HCT116 (cell line): Measurements from ENCODE around the gene TMEM269. TPM values are rescaled to one million over a fixed set of nuclear protein-coding genes. Genes with fewer than 3 reads are reported as not detected.

Experiments
- ATAC-seq: fragments of 200-7000 bp; cut with Tn5 transposase; 2 replicates; pipeline ENCODE4 v1.9.1; 2020; ENCODE audit warnings: mild to moderate bottlenecking, moderate library complexity
- BruUV-seq: library from RNA; stranded (reverse); fragments of 400-500 nt; replicated peaks from 2 replicates; lab custom pipeline; 2021; lab: Mats Ljungman, UMichigan
- CTCF ChIA-PET: fragments of 300-600 bp; sonication (Branson Sonifier 250); formaldehyde crosslinking; loops from one replicate; lab custom pipeline; 2021; ENCODE audit warnings: antibody characterized with exemption; lab: Charles Lee
- POLR2A ChIA-PET: fragments of 300-600, 350-600 bp; sonication (Branson Sonifier 250); formaldehyde crosslinking; loops from one replicate; lab custom pipeline; 2021; ENCODE audit warnings: antibody characterized with exemption; lab: Charles Lee
- RAD21 ChIA-PET, 2 experiments: fragments of 300-600 bp; sonication (Branson Sonifier 250); formaldehyde crosslinking; loops; one replicate each; lab custom pipeline; 2023; ENCODE audit warnings: low total read pairs in 2 of 2; ENCODE audit not compliant: uncharacterized antibody in 2 of 2, unreplicated experiment in 2 of 2, low non-redundant PET in 1 of 2; lab: Charles Lee
- DNase-seq: peaks from one replicate; pipeline ENCODE4 v3.0.0-alpha.2; 2010; ENCODE audit warnings: low read depth, low spot score
- H2AFZ ChIP-seq: fragments of 200-600 bp; shearing (Covaris generic), sonication (generic); 2 replicates; pipeline ENCODE4 v1.6.1; 2017; ENCODE audit warnings: low read depth, mixed run types, mixed read lengths, antibody characterized with exemption, low read length; ENCODE audit not compliant: poor library complexity, severe bottlenecking
- H3K27ac ChIP-seq: 2 replicates; pipeline ENCODE4 v1.5.1; 2012; ENCODE audit warnings: low read depth, low read length
- H3K27me3 ChIP-seq: fragments of 200-600 bp; sonication (generic); 2 replicates; pipeline ENCODE4 v1.6.1; 2016; ENCODE audit warnings: mixed run types, low read length, mixed read lengths; ENCODE audit not compliant: insufficient read depth
- H3K36me3 ChIP-seq, 2 experiments: fragments of 200-500 bp in 1 of 2; fragments of 200-600 bp in 1 of 2; sonication (Bioruptor generic) in 1 of 2; sonication (generic) in 1 of 2; 2 replicates each; pipeline versions ENCODE4 v1.5.1 to v1.6.1; 2014 to 2016; ENCODE audit warnings: low read length in 2 of 2, inconsistent platforms in 1 of 2, mixed read lengths in 1 of 2, mixed run types in 1 of 2; ENCODE audit not compliant: insufficient read depth in 2 of 2, control insufficient read depth in 1 of 2
- H3K4me1 ChIP-seq, 2 experiments: fragments of 200-600 bp in 1 of 2; sonication (generic) in 1 of 2; 2 replicates each; pipeline versions ENCODE4 v1.5.1 to v1.6.1; 2012 to 2017; ENCODE audit warnings: low read length in 2 of 2, inconsistent platforms in 1 of 2, mild to moderate bottlenecking in 1 of 2, mixed read lengths in 1 of 2, mixed run types in 1 of 2, moderate library complexity in 1 of 2; ENCODE audit not compliant: insufficient read depth in 2 of 2, control insufficient read depth in 1 of 2
- H3K4me2 ChIP-seq: fragments of 200-600 bp; sonication (generic); 2 replicates; pipeline ENCODE4 v1.6.1; 2017; ENCODE audit warnings: mixed run types, low read length, mixed read lengths
- H3K4me3 ChIP-seq, 2 experiments: fragments of 200-600 bp in 1 of 2; sonication (generic) in 1 of 2; replicated peaks in 1 of 2; 2 replicates each; pipeline ENCODE4 v1.5.1; 2011 to 2016; ENCODE audit warnings: low read length in 2 of 2, control low read depth in 1 of 2, low read depth in 1 of 2, mild to moderate bottlenecking in 1 of 2, mixed read lengths in 1 of 2, mixed run types in 1 of 2
- H3K79me2 ChIP-seq: fragments of 200-600 bp; sonication (generic); 2 replicates; pipeline ENCODE4 v1.6.1; 2017; ENCODE audit warnings: mild to moderate bottlenecking, mixed run types, low read length, moderate library complexity, mixed read lengths; ENCODE audit not compliant: insufficient read depth
- H3K9ac ChIP-seq: fragments of 200-600 bp; sonication (generic); 2 replicates; pipeline ENCODE4 v1.6.1; 2016; ENCODE audit warnings: low read length, mixed read lengths
- H3K9me2 ChIP-seq: fragments of 200-600 bp; sonication (generic), shearing (Covaris generic); 2 replicates; pipeline ENCODE4 v1.6.1; 2017; ENCODE audit warnings: mixed run types, mild to moderate bottlenecking, moderate library complexity; ENCODE audit not compliant: insufficient read depth
- H3K9me3 ChIP-seq, 2 experiments: fragments of 200-500 bp in 1 of 2; fragments of 200-600 bp in 1 of 2; sonication (Bioruptor generic) in 1 of 2; sonication (generic) in 1 of 2; 2 replicates each; pipeline ENCODE4 v1.6.1; 2014 to 2017; ENCODE audit warnings: low read length in 2 of 2, mixed read lengths in 2 of 2, inconsistent platforms in 1 of 2, low read depth in 1 of 2, mild to moderate bottlenecking in 1 of 2, mixed run types in 1 of 2, moderate library complexity in 1 of 2; ENCODE audit not compliant: control insufficient read depth in 1 of 2, insufficient read depth in 1 of 2
- H4K20me1 ChIP-seq: fragments of 200-600 bp; sonication (generic), shearing (Covaris generic); 2 replicates; pipeline ENCODE4 v1.6.1; 2017; ENCODE audit warnings: mixed run types, mild to moderate bottlenecking, moderate library complexity; ENCODE audit not compliant: insufficient read depth
- ATF3 ChIP-seq: IDR thresholded peaks from 2 replicates; pipeline ENCODE4 v1.6.1; 2012
- CBX3 ChIP-seq: IDR thresholded peaks from 2 replicates; pipeline ENCODE4 v1.6.1; 2012; ENCODE audit warnings: low read depth
- CEBPB ChIP-seq: IDR thresholded peaks from 2 replicates; pipeline ENCODE4 v1.6.1; 2012; ENCODE audit warnings: low read depth
- CTCF ChIP-seq, 3 experiments: fragments of 200-600 bp in 1 of 3; sonication (generic) in 1 of 3; IDR thresholded peaks in 2 of 3; conservative IDR thresholded peaks in 1 of 3; 2 replicates each; pipeline ENCODE4 v1.5.1; 2012 to 2017; ENCODE audit warnings: low read depth in 2 of 3, low read length in 2 of 3, antibody characterized with exemption in 1 of 3, borderline replicate concordance in 1 of 3, control low read depth in 1 of 3, mild to moderate bottlenecking in 1 of 3, mixed read lengths in 1 of 3, mixed run types in 1 of 3, moderate library complexity in 1 of 3; ENCODE audit not compliant: insufficient read depth in 1 of 3
- EGR1 ChIP-seq: IDR thresholded peaks from 2 replicates; pipeline ENCODE4 v1.6.1; 2012; ENCODE audit warnings: low read depth
- ELF1 ChIP-seq: IDR thresholded peaks from 2 replicates; pipeline ENCODE4 v1.6.1; 2012; ENCODE audit warnings: low read depth, borderline replicate concordance
- FOSL1 ChIP-seq: IDR thresholded peaks from 2 replicates; pipeline ENCODE4 v1.6.1; 2012; ENCODE audit warnings: low read depth
- JUND ChIP-seq: IDR thresholded peaks from 2 replicates; pipeline ENCODE4 v1.6.1; 2012
- MAX ChIP-seq: IDR thresholded peaks from 2 replicates; pipeline ENCODE4 v1.6.1; 2012
- POLR2A ChIP-seq: IDR thresholded peaks from 2 replicates; pipeline ENCODE4 v1.7.0; 2011; ENCODE audit warnings: borderline replicate concordance; ENCODE audit not compliant: insufficient read depth, insufficient read length; ENCODE audit errors: extremely low read depth
- POLR2AphosphoS5 ChIP-seq: IDR thresholded peaks from 2 replicates; pipeline ENCODE4 v1.6.1; 2011; ENCODE audit warnings: mild to moderate bottlenecking, low read depth, low read length, moderate library complexity
- RAD21 ChIP-seq: IDR thresholded peaks from 2 replicates; pipeline ENCODE4 v1.6.1; 2012; ENCODE audit warnings: low read depth, mild to moderate bottlenecking
- REST ChIP-seq: IDR thresholded peaks from 2 replicates; pipeline ENCODE4 v1.6.1; 2012; ENCODE audit warnings: low read depth
- SIN3A ChIP-seq: IDR thresholded peaks from 2 replicates; pipeline ENCODE4 v1.6.1; 2012; ENCODE audit warnings: low read depth
- SP1 ChIP-seq: IDR thresholded peaks from 2 replicates; pipeline ENCODE4 v1.6.1; 2012; ENCODE audit warnings: low read depth
- SRF ChIP-seq: IDR thresholded peaks from 2 replicates; pipeline ENCODE4 v1.6.1; 2012; ENCODE audit warnings: low read depth
- YY1 ChIP-seq: IDR thresholded peaks from 2 replicates; pipeline ENCODE4 v1.6.1; 2011; ENCODE audit warnings: low read length, low read depth, moderate library complexity, mild to moderate bottlenecking; ENCODE audit not compliant: insufficient replicate concordance; ENCODE audit errors: extremely low read depth
- ZBTB33 ChIP-seq: IDR thresholded peaks from 2 replicates; pipeline ENCODE4 v1.6.1; 2011; ENCODE audit warnings: mild to moderate bottlenecking, low read length, moderate library complexity; ENCODE audit not compliant: insufficient replicate concordance; ENCODE audit errors: extremely low read depth
- ZFX ChIP-seq: fragments of 450-650 bp; IDR thresholded peaks from 2 replicates; pipeline ENCODE4 v1.6.1; 2017
- ZNF274 ChIP-seq: fragments of 200-500 bp; sonication (Bioruptor generic); IDR thresholded peaks from 2 replicates; pipeline ENCODE4 v1.6.1; 2014; ENCODE audit warnings: mild to moderate bottlenecking, low read depth, low read length, inconsistent platforms
- intact Hi-C: fragments of 100-400 bp; cut with micrococcal nuclease; formaldehyde crosslinking; loops from 2 replicates; pipeline ENCODE4 v1.10.0; 2022
- total RNA-seq: library from RNA; stranded (reverse); gene quantifications from one replicate; pipeline ENCODE4 v1.2.1, GENCODE V29; 2021; ENCODE audit not compliant: unreplicated experiment

TMEM269 gene
- total RNA-seq, 1 experiment from 2014 or later: 0.34 TPM

GRCh38 chr1:42757892-42758275 lies 26.9 kb upstream of the TMEM269 start:
- no peak overlapping the region for H3K27ac ChIP-seq
- no TSS peak for BruUV-seq
- H3K9me2 ChIP-seq: no peaks in the 10 kb centered on the region
- peaks cover 8 to 28% of the 10 kb centered on the region in 2 experiments; a peak in 3 of 4 replicates for H3K36me3 ChIP-seq
- CTCF ChIA-PET: interaction anchor here (1.9 to 4.0 kb wide), 3 partner anchors 9 to 180 kb away, joined by 8 to 23 read pairs (median 13); partner anchors contain the start of genes C1orf50 and P3H1
- no peak overlapping the region for H2AFZ ChIP-seq
- intact Hi-C loops: loop anchor here (2.0 kb wide), 1 partner anchor 179 kb away; no protein-coding TSS in a partner anchor
- H3K79me2 ChIP-seq: no peaks in the 10 kb centered on the region
- H3K9ac ChIP-seq: no peak overlapping the region
- no peaks in the 10 kb centered on the region for H4K20me1 ChIP-seq
- no peak for ATAC-seq
- RAD21 ChIA-PET: no interaction called here
- POLR2A ChIA-PET: interaction anchor here (1.2 kb wide), 1 partner anchor 76 kb away, joined by 3 read pairs; the partner anchor contains the start of gene YBX1
- no peak overlapping the region for H3K4me3 ChIP-seq
- no peak overlapping the region for H3K4me2 ChIP-seq
- no peaks in the 10 kb centered on the region for H3K27me3 ChIP-seq
- H3K4me1 ChIP-seq: 0 out of 4 replicates have a peak, but pooled peaks cover 0 to 5% of the 10 kb centered on the region in 2 experiments
- H3K9me3 ChIP-seq: no peaks in the 10 kb centered on the region
- DNase-seq: no peak
- TF ChIP-seq RAD21 (no peak), REST (no peak), POLR2A (no peak), ZNF274 (no peak), SRF (no peak), CTCF (IDR thresholded peaks at IDR 0.05 in 2 of 3, conservative IDR thresholded peaks at IDR 0.05 in 1 of 3; ENCODE audit: borderline replicate concordance in 1 of 3, insufficient read depth in 1 of 3, low read depth in 2 of 3, low read length in 2 of 3) (no peak), SIN3A (no peak), MAX (no peak), SP1 (no peak), ZFX (no peak), YY1 (no peak), CBX3 (no peak), FOSL1 (no peak), JUND (no peak), CEBPB (no peak), ATF3 (no peak; the same call in 1 of the 2 replicates), ZBTB33 (no peak), ELF1 (no peak), EGR1 (no peak), POLR2AphosphoS5 (no peak)
